Measurements from ENCODE around the gene NECTIN4. TPM values are rescaled to one million over a fixed set of nuclear protein-coding genes. Genes with fewer than 3 reads are reported as not detected.

The NECTIN4 gene
- total and polyA plus RNA-seq, 10 of the 15 experiments (the other 5 are each of a cell fraction or from before 2014, with no cell fraction given): 2.8 to 8.7 (median 3.7) TPM

DNA sequence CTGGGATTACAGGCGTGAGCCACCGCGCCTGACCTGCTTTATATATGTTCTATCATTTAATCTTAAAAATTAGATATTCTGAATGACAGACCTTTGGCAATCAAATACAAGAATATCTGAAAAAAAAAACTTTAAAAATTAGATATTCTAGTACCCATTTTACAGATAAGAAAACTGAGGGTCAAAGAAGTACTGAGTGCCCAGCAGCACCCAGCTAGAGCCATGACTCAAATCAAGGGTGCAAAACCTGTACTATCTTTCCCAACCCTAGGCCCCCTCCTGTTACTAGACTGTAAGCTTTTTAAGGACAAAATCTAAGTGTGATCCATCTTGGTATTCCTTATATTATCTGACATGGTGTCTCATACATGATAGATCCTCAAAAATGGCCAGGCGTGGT, 27.9 kb downstream of the NECTIN4 start:
- TF ChIP-seq TARDBP (IDR thresholded peaks at IDR 0.05; ENCODE audit: borderline replicate concordance) (no peak), CEBPB (IDR thresholded peaks at IDR 0.05; ENCODE audit: borderline replicate concordance in 1 of 2, low read depth in 2 of 2, low read length in 2 of 2) (no peak), POLR2AphosphoS2 (IDR thresholded peaks at IDR 0.05; ENCODE audit: low read depth, low read length) (no peak), EED (IDR thresholded peaks at IDR 0.05; ENCODE audit: low read depth) (no peak), BHLHE40 (IDR thresholded peaks at IDR 0.05; ENCODE audit: borderline replicate concordance in 1 of 2, low read depth in 2 of 2, low read length in 1 of 2) (no peak), KAT2A (conservative IDR thresholded peaks at IDR 0.05; ENCODE audit: control insufficient read depth, low read depth, low read length) (no peak), MTA3 (IDR thresholded peaks at IDR 0.05; ENCODE audit: borderline replicate concordance, low read length) (no peak), KDM1A (IDR thresholded peaks at IDR 0.05; ENCODE audit: borderline replicate concordance) (no peak), SRF (IDR thresholded peaks at IDR 0.05; ENCODE audit: low read depth in 2 of 2, low read length in 2 of 2) (no peak), KLF5 (IDR thresholded peaks at IDR 0.05; ENCODE audit: partially characterized antibody) (no peak), LARP7 (IDR thresholded peaks at IDR 0.05) (no peak), SMAD1 (IDR thresholded peaks at IDR 0.05; ENCODE audit: low read depth, partially characterized antibody) (no peak), MTA2 (IDR thresholded peaks at IDR 0.05; ENCODE audit: low read depth) (no peak), IRF5 (IDR thresholded peaks at IDR 0.05; ENCODE audit: borderline replicate concordance) (no peak), IKZF2 (IDR thresholded peaks at IDR 0.05) (no peak), RBBP5 (conservative IDR thresholded peaks at IDR 0.05) (no peak), SREBF1 (IDR thresholded peaks at IDR 0.05; ENCODE audit: low read length) (no peak)
- TF ChIP-seq, protein P1, sequence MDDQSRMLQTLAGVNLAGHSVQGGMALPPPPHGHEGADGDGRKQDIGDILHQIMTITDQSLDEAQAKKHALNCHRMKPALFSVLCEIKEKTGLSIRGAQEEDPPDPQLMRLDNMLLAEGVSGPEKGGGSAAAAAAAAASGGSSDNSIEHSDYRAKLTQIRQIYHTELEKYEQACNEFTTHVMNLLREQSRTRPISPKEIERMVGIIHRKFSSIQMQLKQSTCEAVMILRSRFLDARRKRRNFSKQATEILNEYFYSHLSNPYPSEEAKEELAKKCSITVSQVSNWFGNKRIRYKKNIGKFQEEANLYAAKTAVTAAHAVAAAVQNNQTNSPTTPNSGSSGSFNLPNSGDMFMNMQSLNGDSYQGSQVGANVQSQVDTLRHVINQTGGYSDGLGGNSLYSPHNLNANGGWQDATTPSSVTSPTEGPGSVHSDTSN (IDR thresholded peaks at IDR 0.05; ENCODE audit: insufficient replicate concordance, low read depth, low read length): no peak

More for the DNA sequence above, 27.9 kb downstream of the NECTIN4 start:
- in situ Hi-C loops (cut with MboI): no loop called here
- Histone ChIP-seq H3K79me2 (ENCODE audit: control insufficient read depth, insufficient read depth, low read length) (peaks cover 41% of the 10 kb centered on the region), H4K20me1 (ENCODE audit: control insufficient read depth, insufficient read depth) (peaks cover 4% of the 10 kb centered on the region; the same call in 1 of the 2 replicates), H3K27ac (ENCODE audit: control insufficient read depth, insufficient read depth) (no peak overlapping the region), H3K27me3 (replicated peaks in 1 of 2; ENCODE audit: control insufficient read depth in 2 of 2, insufficient read depth in 2 of 2, low read length in 1 of 2) (no peaks in the 10 kb centered on the region), H3K9ac (ENCODE audit: control insufficient read depth, insufficient read depth, low read length) (no peak overlapping the region), H3K4me2 (ENCODE audit: control insufficient read depth, insufficient read depth) (no peak overlapping the region), H3K9me3 (replicated peaks; ENCODE audit: control insufficient read depth, insufficient read depth, low read length) (no peaks in the 10 kb centered on the region), H3K4me3 (no peak overlapping the region), H2AFZ (ENCODE audit: control insufficient read depth, low read depth, low read length) (no peak overlapping the region), H3K36me3 (ENCODE audit: control insufficient read depth in 2 of 2, insufficient read depth in 2 of 2, low read length in 1 of 2) (peaks cover 2 to 9% of the 10 kb centered on the region in 2 experiments; a peak in 2 of 4 replicates), H3K4me1 (ENCODE audit: control insufficient read depth, insufficient read depth, low read length) (peaks cover 9% of the 10 kb centered on the region; the same call in 1 of the 2 replicates)
- FAIRE-seq: no peak
- ChIA-PET CTCF (interaction anchor here (0.8 to 2.4 kb wide), 5 partner anchors 14 to 105 kb away, joined by 3 to 11 read pairs (median 4); partner anchors contain the start of genes PPOX and TSTD1), SMC1A (ENCODE audit: uncharacterized antibody, unreplicated experiment) (interaction anchor here (1.5 to 2.5 kb wide), 3 partner anchors 21 to 66 kb away, joined by 4 to 7 read pairs (median 4); partner anchors contain the start of gene KLHDC9), POLR2A (interaction anchor here (0.6 to 1.3 kb wide), 5 partner anchors 8 to 109 kb away, joined by 3 to 5 read pairs (median 3); partner anchors contain the start of genes ARHGAP30, NIT1 and PFDN2), RAD21 (ENCODE audit: unreplicated experiment) (interaction anchor here (1.0 kb wide), 1 partner anchor 20 kb away, joined by 3 read pairs; no protein-coding TSS in a partner anchor)
- intact Hi-C loops (cut with micrococcal nuclease; ENCODE audit: unreplicated experiment): no loop called here
- WGBS (ENCODE audit: insufficient coverage, insufficient replicate concordance, low lambda C conversion rate, missing lambda C conversion rate): 94% methylated on average over 4 of the region's 4 CpGs
- DNase-seq (ENCODE audit: low read depth, low spot score): no peak
- BruUV-seq (replicated peaks): no TSS peak
- no peak for ATAC-seq

Data from GM12878 (cell line).